Sigmoid colon (tissue), 7 donors: ENCODE data around the gene MMP20. TPM values are rescaled to one million over a fixed set of nuclear protein-coding genes. Genes with fewer than 3 reads are reported as not detected.

Source experiments
- DNase-seq: peaks from one replicate; pipeline ENCODE4 v3.0.0-alpha.2; 2019
- H3K27ac ChIP-seq, 4 donors: fragments of 200-600 bp; sonication (generic); one replicate each; pipeline ENCODE4 v1.5.1; 2016 to 2019; ENCODE audit warnings: mild to moderate bottlenecking in 1 of 4
- H3K27me3 ChIP-seq, 3 donors: fragments of 200-600 bp; sonication (generic); one replicate each; pipeline ENCODE4 v1.5.1; 2019; ENCODE audit warnings: mild to moderate bottlenecking in 1 of 3
- H3K36me3 ChIP-seq, 4 donors: fragments of 200-600 bp; sonication (generic); one replicate each; pipeline ENCODE4 v1.5.1; 2016 to 2019
- H3K4me1 ChIP-seq, 4 donors: fragments of 200-600 bp; sonication (generic); one replicate each; pipeline ENCODE4 v1.5.1; 2017 to 2019
- H3K4me3 ChIP-seq, 4 donors: fragments of 200-600 bp; sonication (generic); one replicate each; pipeline ENCODE4 v1.5.1; 2017 to 2019; ENCODE audit warnings: mild to moderate bottlenecking in 2 of 4, moderate library complexity in 1 of 4
- H3K9me3 ChIP-seq, 4 donors: fragments of 200-600 bp in 3 of 4; sonication (generic) in 3 of 4; one replicate each; pipeline versions ENCODE4 v1.5.1 to v1.6.1; 2013 to 2019
- EP300 ChIP-seq, 4 donors: sonication (generic); formaldehyde crosslinking; IDR thresholded peaks; one replicate each; pipeline ENCODE4 v1.6.1; 2017; ENCODE audit warnings: antibody characterized with exemption in 4 of 4
- POLR2A ChIP-seq, 2 donors: fragments of 450-650 bp; IDR thresholded peaks; one replicate each; pipeline ENCODE4 v1.6.1; 2016; ENCODE audit warnings: antibody characterized with exemption in 2 of 2, mild to moderate bottlenecking in 2 of 2, moderate library complexity in 2 of 2
- POLR2AphosphoS5 ChIP-seq, 4 donors: sonication (generic); formaldehyde crosslinking; IDR thresholded peaks; one replicate each; pipeline ENCODE4 v1.6.1; 2017; ENCODE audit warnings: antibody characterized with exemption in 4 of 4
- WGBS, 2 donors: extraction: QIAGEN DNeasy Blood & Tissue Kit; methylation state at CpG; one replicate each; pipeline ENCODE4 v1.1.7; 2013; 5-methylcytosine and 5-hydroxymethylcytosine counted together
- intact Hi-C: fragments of 100-400 bp; cut with DNase I; formaldehyde crosslinking; loops from one replicate; pipeline ENCODE4 v1.15.1; 2023
- polyA plus RNA-seq, 3 donors: library from polyadenylated mRNA; stranded (reverse); fragments of 200-250 nt; gene quantifications; one replicate each; pipeline ENCODE4 v1.2.3, GENCODE V29; 2013
- total RNA-seq, 4 donors: library from RNA; depleted of rRNA; stranded (reverse); fragments of >200 nt; gene quantifications; one replicate each; pipeline ENCODE4 v1.1.0, GENCODE V29; 2016
- TF ChIP-seq, protein P1 (sequence below), 4 experiments: fragments of 450-650 bp in 3 of 4; fragments of 200-600 bp in 1 of 4; IDR thresholded peaks; one replicate each; pipeline ENCODE4 v1.5.1; 2016 to 2019; ENCODE audit warnings: antibody characterized with exemption in 4 of 4, mild to moderate bottlenecking in 3 of 4, moderate library complexity in 2 of 4
- donor health status: healthy with polysubstance abuse.
- donor health status: Bipolar disorder and iron deficiency.
- donor health status: healthy.

MMP20 gene
- total and polyA plus RNA-seq, 7 donors: not detected

DNA sequence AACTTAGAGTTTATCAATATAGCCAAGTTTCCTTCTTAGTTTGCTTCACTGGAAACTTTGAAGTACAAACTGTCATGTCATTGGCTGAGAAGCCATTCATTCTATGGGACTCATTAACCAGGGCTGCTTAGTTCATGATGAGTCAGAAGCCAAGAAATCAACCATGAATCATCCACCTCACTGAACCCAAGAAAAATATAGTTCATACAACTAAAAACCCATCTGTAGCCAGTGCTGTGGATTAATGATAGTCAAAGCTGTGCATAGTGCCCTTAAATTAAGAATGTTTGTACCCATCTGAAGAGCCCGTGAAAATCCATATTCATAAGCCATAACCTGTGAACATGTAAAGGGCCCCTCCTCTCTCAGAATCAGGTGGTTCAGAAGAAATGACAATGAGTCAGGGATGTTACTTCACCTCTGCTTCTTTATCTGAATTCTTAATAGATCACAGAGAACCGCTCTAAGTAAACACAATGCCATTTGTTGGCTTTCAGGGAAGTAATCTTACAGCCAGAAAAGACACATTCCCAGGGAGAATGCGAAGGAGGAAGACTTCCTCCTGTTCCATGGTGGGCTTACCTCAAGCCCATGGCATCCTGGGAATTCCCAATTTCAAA lies 25.4 kb downstream of the MMP20 start:
- WGBS, 2 donors: 17 to 61% methylated on average over 3 of the region's 3 CpGs

DNA sequence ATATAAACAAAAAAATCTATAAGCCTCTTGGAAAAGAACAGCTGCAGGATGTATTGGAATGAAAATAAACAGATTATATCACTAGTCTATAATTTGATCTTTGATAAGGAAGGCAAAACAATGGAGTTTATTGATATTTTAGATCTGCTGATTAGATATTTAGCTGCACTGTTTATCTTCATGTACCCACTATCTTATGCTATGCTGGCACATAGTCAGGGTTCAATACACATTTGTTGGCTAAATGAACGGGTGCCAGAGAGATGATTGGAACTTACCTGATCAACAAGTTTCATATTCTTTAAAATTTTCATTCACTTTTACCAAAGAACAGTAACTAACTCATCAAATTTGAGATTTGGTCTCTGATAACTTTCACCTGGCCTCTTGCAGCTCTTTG lies 26.9 kb downstream of the MMP20 start:
- H3K9me3 ChIP-seq: no peaks in the 10 kb centered on the region
- peaks cover 0 to 13% (median 12%) of the 10 kb centered on the region in 4 donors for H3K4me1 ChIP-seq
- DNase-seq: no peak
- no peaks in the 10 kb centered on the region for H3K36me3 ChIP-seq
- no peak overlapping the region for H3K27ac ChIP-seq
- 22 to 70% methylated on average over 1 of the region's 1 CpG for WGBS, 2 donors
- no peaks in the 10 kb centered on the region for H3K27me3 ChIP-seq
- TF ChIP-seq, protein P1, sequence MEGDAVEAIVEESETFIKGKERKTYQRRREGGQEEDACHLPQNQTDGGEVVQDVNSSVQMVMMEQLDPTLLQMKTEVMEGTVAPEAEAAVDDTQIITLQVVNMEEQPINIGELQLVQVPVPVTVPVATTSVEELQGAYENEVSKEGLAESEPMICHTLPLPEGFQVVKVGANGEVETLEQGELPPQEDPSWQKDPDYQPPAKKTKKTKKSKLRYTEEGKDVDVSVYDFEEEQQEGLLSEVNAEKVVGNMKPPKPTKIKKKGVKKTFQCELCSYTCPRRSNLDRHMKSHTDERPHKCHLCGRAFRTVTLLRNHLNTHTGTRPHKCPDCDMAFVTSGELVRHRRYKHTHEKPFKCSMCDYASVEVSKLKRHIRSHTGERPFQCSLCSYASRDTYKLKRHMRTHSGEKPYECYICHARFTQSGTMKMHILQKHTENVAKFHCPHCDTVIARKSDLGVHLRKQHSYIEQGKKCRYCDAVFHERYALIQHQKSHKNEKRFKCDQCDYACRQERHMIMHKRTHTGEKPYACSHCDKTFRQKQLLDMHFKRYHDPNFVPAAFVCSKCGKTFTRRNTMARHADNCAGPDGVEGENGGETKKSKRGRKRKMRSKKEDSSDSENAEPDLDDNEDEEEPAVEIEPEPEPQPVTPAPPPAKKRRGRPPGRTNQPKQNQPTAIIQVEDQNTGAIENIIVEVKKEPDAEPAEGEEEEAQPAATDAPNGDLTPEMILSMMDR (IDR thresholded peaks at IDR 0.05): no peak
- TF ChIP-seq EP300 (IDR thresholded peaks at IDR 0.05): no peak
- TF ChIP-seq POLR2AphosphoS5 (IDR thresholded peaks at IDR 0.05): no peak
- no peak for TF ChIP-seq POLR2A (IDR thresholded peaks at IDR 0.05)
- intact Hi-C loops: no loop called here
- H3K4me3 ChIP-seq: no peak overlapping the region

More for the DNA sequence above, 25.4 kb downstream of the MMP20 start:
- H3K36me3 ChIP-seq: no peaks in the 10 kb centered on the region
- H3K4me3 ChIP-seq: no peak overlapping the region
- intact Hi-C loops: no loop called here
- H3K27me3 ChIP-seq: no peaks in the 10 kb centered on the region
- H3K9me3 ChIP-seq: no peaks in the 10 kb centered on the region
- TF ChIP-seq, protein P1 (IDR thresholded peaks at IDR 0.05): no peak
- no peak for TF ChIP-seq POLR2A (IDR thresholded peaks at IDR 0.05)
- no peak for TF ChIP-seq POLR2AphosphoS5 (IDR thresholded peaks at IDR 0.05)
- TF ChIP-seq EP300 (IDR thresholded peaks at IDR 0.05): no peak
- no peak for DNase-seq
- peaks cover 0 to 19% (median 13%) of the 10 kb centered on the region in 4 donors for H3K4me1 ChIP-seq
- peak overlapping the region in 3 of 4 donors; percentile 3 to 48 (median 44) for H3K27ac ChIP-seq

DNA sequence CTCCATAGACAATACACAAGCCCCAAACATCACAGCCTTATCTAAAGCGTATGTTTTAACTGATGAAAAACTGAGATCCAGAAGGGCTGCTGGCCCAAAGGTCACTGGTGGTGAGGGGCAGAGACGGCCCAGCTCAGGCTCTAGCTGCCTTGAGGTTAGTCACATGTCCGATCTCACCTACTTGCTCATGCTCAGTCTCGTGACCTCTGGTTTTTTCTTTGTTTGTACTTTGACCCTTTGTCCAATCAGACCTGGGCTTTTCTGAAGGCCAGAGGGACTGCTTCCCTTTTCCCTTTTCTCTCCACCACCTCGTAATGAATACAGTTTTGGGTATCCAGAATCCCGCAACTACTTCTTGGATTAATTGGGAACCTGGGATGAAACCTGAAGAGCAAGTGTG lies 28.6 kb downstream of the MMP20 start:
- DNase-seq: no peak
- WGBS, 2 donors: 82 to 91% methylated on average over 6 of the region's 6 CpGs
- intact Hi-C loops: no loop called here

DNA sequence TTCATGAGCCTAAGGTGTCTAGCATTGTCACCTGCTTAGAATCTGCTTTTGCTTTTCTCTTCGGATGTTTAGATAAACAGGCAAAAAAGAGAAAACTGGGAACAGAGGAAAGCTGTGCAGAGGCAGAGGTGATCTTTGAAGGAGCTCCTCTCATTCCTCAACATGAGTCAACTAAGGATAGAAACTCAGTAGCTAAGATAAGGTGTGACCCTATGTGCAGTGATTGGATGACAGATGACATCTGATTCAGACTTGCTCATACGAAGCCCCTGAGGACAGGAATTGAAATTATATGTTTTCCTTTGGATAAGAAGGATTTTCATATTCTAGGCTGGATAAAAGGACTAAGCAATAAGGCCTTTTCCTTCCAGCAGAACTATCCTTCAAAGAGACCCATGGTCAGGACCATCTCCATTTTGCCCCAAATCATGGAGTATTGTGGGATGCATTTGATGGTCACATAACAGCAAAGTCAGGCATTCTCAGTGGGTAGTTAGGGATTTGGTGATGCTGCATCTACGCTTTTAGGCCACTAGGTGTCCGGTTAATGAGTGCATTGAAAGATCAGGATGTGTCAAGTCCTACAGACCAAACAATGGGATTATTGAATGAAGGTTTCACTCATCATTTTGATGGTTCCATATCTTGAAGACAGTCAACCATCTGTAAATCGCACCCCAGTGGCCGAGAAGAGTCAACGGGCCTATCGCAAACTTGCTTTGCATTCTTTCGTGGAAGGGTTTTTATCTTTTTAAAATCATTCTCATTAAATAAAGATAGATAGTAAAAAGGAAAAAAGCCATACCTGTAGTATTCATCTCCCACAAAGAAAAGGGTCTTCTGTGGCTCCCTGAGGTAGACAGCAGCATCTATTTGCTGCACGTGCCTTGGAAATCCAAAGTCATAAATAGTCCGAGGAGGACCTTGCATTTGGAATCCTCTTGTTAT lies 32.2 kb downstream of the MMP20 start:
- no peaks in the 10 kb centered on the region for H3K36me3 ChIP-seq
- 71 to 86% methylated on average over 11 of the region's 11 CpGs for WGBS, 2 donors
- H3K27ac ChIP-seq: no peak overlapping the region
- H3K27me3 ChIP-seq: no peaks in the 10 kb centered on the region
- DNase-seq: no peak
- TF ChIP-seq POLR2AphosphoS5 (IDR thresholded peaks at IDR 0.05) (no peak), POLR2A (IDR thresholded peaks at IDR 0.05) (no peak)
- H3K4me3 ChIP-seq: no peak overlapping the region
- intact Hi-C loops: no loop called here
- H3K4me1 ChIP-seq: no peaks in the 10 kb centered on the region
- no peaks in the 10 kb centered on the region for H3K9me3 ChIP-seq

More for the DNA sequence above, 28.6 kb downstream of the MMP20 start:
- Histone ChIP-seq H3K27ac (no peak overlapping the region), H3K4me3 (no peak overlapping the region), H3K27me3 (no peaks in the 10 kb centered on the region), H3K9me3 (no peaks in the 10 kb centered on the region), H3K36me3 (no peaks in the 10 kb centered on the region), H3K4me1 (peaks cover 0 to 12% (median 10%) of the 10 kb centered on the region in 4 donors)
- TF ChIP-seq POLR2AphosphoS5 (IDR thresholded peaks at IDR 0.05) (no peak), EP300 (IDR thresholded peaks at IDR 0.05) (no peak), POLR2A (IDR thresholded peaks at IDR 0.05) (no peak)
- TF ChIP-seq, protein P1 (IDR thresholded peaks at IDR 0.05): no peak

DNA sequence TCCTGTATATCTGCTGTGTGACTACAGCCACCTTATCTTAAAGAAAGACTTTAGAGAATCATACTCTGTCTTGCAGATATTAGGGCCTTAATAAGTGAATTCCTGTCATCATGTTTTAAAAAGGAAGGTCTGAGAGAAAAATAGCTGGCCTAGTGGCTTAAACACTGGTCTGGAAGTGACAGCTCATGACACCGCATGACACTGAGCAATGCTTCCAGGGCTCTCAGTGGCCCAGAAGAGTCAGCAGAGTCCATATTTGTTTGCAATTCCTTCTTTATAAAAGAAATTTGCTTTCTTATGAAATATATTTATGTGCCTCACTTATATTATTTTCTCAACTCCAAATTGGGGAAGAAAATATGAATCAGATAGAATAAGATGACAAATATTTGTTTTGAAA lies 33.0 kb downstream of the MMP20 start:
- WGBS, 2 donors: 90 to 96% methylated on average over 1 of the region's 1 CpG
- no peaks in the 10 kb centered on the region for H3K9me3 ChIP-seq
- no peaks in the 10 kb centered on the region for H3K36me3 ChIP-seq
- no peak overlapping the region for H3K4me3 ChIP-seq
- H3K27me3 ChIP-seq: no peaks in the 10 kb centered on the region
- TF ChIP-seq POLR2A (IDR thresholded peaks at IDR 0.05) (no peak), POLR2AphosphoS5 (IDR thresholded peaks at IDR 0.05) (no peak), EP300 (IDR thresholded peaks at IDR 0.05) (no peak)
- TF ChIP-seq, protein P1 (IDR thresholded peaks at IDR 0.05): no peak
- no peaks in the 10 kb centered on the region for H3K4me1 ChIP-seq
- intact Hi-C loops: no loop called here
- DNase-seq: no peak
- H3K27ac ChIP-seq: no peak overlapping the region
